Measurements from ENCODE around the gene ARRB2.

- TF ChIP-seq CTCF (IDR thresholded peaks at IDR 0.05; ENCODE audit: extremely low read depth in 1 of 2, insufficient read depth in 1 of 2, low read depth in 1 of 2, low read length in 2 of 2) = no peak
- TF ChIP-seq POLR2A (IDR thresholded peaks at IDR 0.05; ENCODE audit: low read depth, low read length) = no peak
- no peak for TF ChIP-seq POLR2AphosphoS5 (IDR thresholded peaks at IDR 0.05; ENCODE audit: insufficient read depth, low read depth, low read length)
- TF ChIP-seq, protein P1, sequence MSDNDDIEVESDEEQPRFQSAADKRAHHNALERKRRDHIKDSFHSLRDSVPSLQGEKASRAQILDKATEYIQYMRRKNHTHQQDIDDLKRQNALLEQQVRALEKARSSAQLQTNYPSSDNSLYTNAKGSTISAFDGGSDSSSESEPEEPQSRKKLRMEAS (IDR thresholded peaks at IDR 0.05; ENCODE audit: insufficient read depth, insufficient read length) = no peak
- no peak for TF ChIP-seq EZH2 (IDR thresholded peaks at IDR 0.05; ENCODE audit: borderline replicate concordance, low read depth, low read length, severe bottlenecking)
- TF ChIP-seq GATA2 (IDR thresholded peaks at IDR 0.05; ENCODE audit: insufficient read depth, insufficient read length, low read depth, low read length) = no peak
- TF ChIP-seq JUN (IDR thresholded peaks at IDR 0.05; ENCODE audit: borderline replicate concordance, insufficient read depth, insufficient read length, low read depth) = no peak
Measured at GRCh38 chr17:4720787-4721186, 10.4 kb downstream of the ARRB2 start.

Data from endothelial cell of umbilical vein (primary cell).